ENCODE data around the gene CMIP.

DNA sequence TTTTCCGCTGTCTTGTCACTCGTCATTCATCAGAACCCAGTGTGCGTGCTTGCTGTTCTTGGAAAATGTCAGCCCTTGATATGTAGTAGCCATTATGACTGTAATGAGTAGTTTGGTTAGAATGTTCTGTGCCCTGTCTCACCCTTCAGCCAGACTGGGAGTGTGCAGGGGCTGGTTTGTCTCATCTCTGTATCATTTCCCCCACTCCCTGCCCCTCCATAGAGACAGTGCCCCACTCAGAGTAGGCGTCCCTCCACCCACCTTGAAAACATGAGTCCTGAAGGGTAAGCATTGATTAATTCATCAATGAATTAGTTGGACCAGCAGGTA lies 197.5 kb downstream of the CMIP start:
- TF ChIP-seq CTCF (IDR thresholded peaks at IDR 0.05) (no peak), ATF3 (CRISPR knock-in tag; conservative IDR thresholded peaks at IDR 0.05) (no peak)

Data from WTC11 (cell line).